Endothelial cell of umbilical vein (primary cell): ENCODE data around the gene LIMCH1. TPM values are rescaled to one million over a fixed set of nuclear protein-coding genes. Genes with fewer than 3 reads are reported as not detected.
A peak's percentile ranks its signal among the peaks of the same experiment; 100 is the strongest.

ENCODE experiments used
- BruUV-seq: library from RNA; stranded (reverse); fragments of 400-500 nt; replicated peaks from 2 replicates; lab custom pipeline; 2021; lab: Mats Ljungman, UMichigan
- CTCF ChIA-PET: fragments of 300-600, 350-600 bp; sonication (Branson Sonifier 250); formaldehyde crosslinking; loops from one replicate; lab custom pipeline; 2021; ENCODE audit warnings: antibody characterized with exemption, inconsistent platforms; lab: Charles Lee
- POLR2A ChIA-PET: fragments of 300-600, 350-600 bp; sonication (Branson Sonifier 250); formaldehyde crosslinking; loops from one replicate; lab custom pipeline; 2021; ENCODE audit warnings: antibody characterized with exemption, inconsistent platforms; lab: Charles Lee
- DNase-seq: peaks from one replicate; pipeline ENCODE4 v3.0.0-alpha.2; 2011; ENCODE audit warnings: low read depth, low spot score
- FAIRE-seq: peaks from 2 replicates; lab custom pipeline; 2011; peaks lifted over from hg19 to GRCh38; lab: Jason Lieb, UNC
- H2AFZ ChIP-seq: 2 replicates; pipeline ENCODE4 v1.6.0; 2012; ENCODE audit warnings: low read depth, low read length, control low read depth, inconsistent platforms
- H3K27ac ChIP-seq: 2 replicates; pipeline ENCODE4 v1.5.1; 2011; ENCODE audit warnings: low read depth, mild to moderate bottlenecking, control low read depth, low read length, moderate library complexity; ENCODE audit not compliant: insufficient read depth
- H3K27me3 ChIP-seq, 2 experiments: 2 replicates each; pipeline versions ENCODE4 v1.6.0 to v1.6.1; 2011; ENCODE audit warnings: low read length in 2 of 2, mixed read lengths in 1 of 2; ENCODE audit not compliant: control insufficient read depth in 2 of 2, insufficient read depth in 2 of 2
- H3K36me3 ChIP-seq, 2 experiments: 2 replicates in 1 of 2; 3 replicates in 1 of 2; pipeline ENCODE4 v1.5.1; 2011; ENCODE audit warnings: low read length in 2 of 2, mild to moderate bottlenecking in 1 of 2, moderate library complexity in 1 of 2; ENCODE audit not compliant: control insufficient read depth in 2 of 2, insufficient read depth in 2 of 2; ENCODE audit errors: extremely low read depth in 1 of 2
- H3K4me1 ChIP-seq: 3 replicates; pipeline ENCODE4 v1.5.1; 2011; ENCODE audit warnings: mild to moderate bottlenecking, low read length; ENCODE audit not compliant: control insufficient read depth, insufficient read depth; ENCODE audit errors: extremely low read depth
- H3K4me2 ChIP-seq: 2 replicates; pipeline ENCODE4 v1.6.1; 2011; ENCODE audit warnings: low read length, control low read depth, mixed read lengths; ENCODE audit not compliant: insufficient read depth
- H3K4me3 ChIP-seq, 3 experiments: fragments of 200-600 bp in 1 of 3; sonication (generic), shearing (Covaris generic) in 1 of 3; replicated peaks in 1 of 3; 2 replicates each; pipeline ENCODE4 v1.5.1; 2011 to 2016; ENCODE audit warnings: control low read depth in 3 of 3, low read length in 3 of 3, mild to moderate bottlenecking in 2 of 3, inconsistent platforms in 1 of 3, low read depth in 1 of 3, moderate library complexity in 1 of 3; ENCODE audit not compliant: insufficient read depth in 1 of 3
- H3K79me2 ChIP-seq: 2 replicates; pipeline ENCODE4 v1.6.0; 2012; ENCODE audit warnings: low read length, inconsistent platforms; ENCODE audit not compliant: control insufficient read depth, insufficient read depth
- H3K9ac ChIP-seq: replicated peaks from 2 replicates; pipeline ENCODE3; 2011; ENCODE audit warnings: low read length, control low read depth; ENCODE audit not compliant: insufficient read depth; ENCODE audit errors: extremely low read depth
- H3K9me1 ChIP-seq: replicated peaks from 3 replicates; pipeline ENCODE4 v1.6.0; 2011; ENCODE audit warnings: mild to moderate bottlenecking, low read length; ENCODE audit not compliant: control insufficient read depth, insufficient read depth; ENCODE audit errors: extremely low read depth
- H3K9me3 ChIP-seq: replicated peaks from 2 replicates; pipeline ENCODE4 v1.5.1; 2012; ENCODE audit warnings: low read length, inconsistent platforms; ENCODE audit not compliant: control insufficient read depth, insufficient read depth
- H4K20me1 ChIP-seq: replicated peaks from 2 replicates; pipeline ENCODE3; 2011; ENCODE audit warnings: mild to moderate bottlenecking, low read length; ENCODE audit not compliant: control insufficient read depth, insufficient read depth; ENCODE audit errors: extremely low read depth
- EZH2 ChIP-seq: IDR thresholded peaks from 2 replicates; pipeline ENCODE4 v1.6.1; 2012; ENCODE audit warnings: borderline replicate concordance, low read depth, mild to moderate bottlenecking, moderate library complexity, low read length, inconsistent platforms; ENCODE audit not compliant: severe bottlenecking
- MAX ChIP-seq: IDR thresholded peaks from 2 replicates; pipeline ENCODE4 v1.6.1; 2011; ENCODE audit not compliant: insufficient read depth, insufficient read length
- dilution Hi-C: fragments of 300-500 bp; cut with MboI; formaldehyde crosslinking; loops from one replicate; pipeline ENCODE4 v1.15.0; 2019; ENCODE audit warnings: low sequenced_read_pairs; ENCODE audit not compliant: extremely low pct_ligation_motif_present
- intact Hi-C: fragments of 100-400 bp; cut with micrococcal nuclease; formaldehyde crosslinking; loops from one replicate; pipeline ENCODE4 v1.10.0; 2022
- polyA plus RNA-seq, 4 experiments: library from polyadenylated mRNA; depleted of rRNA in 3 of 4; stranded (reverse) in 3 of 4; unstranded in 1 of 4; fragments of >200 nt; gene quantifications; 2 replicates each; pipeline versions ENCODE4 v1.2.1 to v1.2.3, GENCODE V29; 2011 to 2012; ENCODE audit warnings: missing spikeins in 1 of 4
- total RNA-seq: library from RNA; stranded (reverse); gene quantifications from 2 replicates; pipeline ENCODE4 v1.2.3, GENCODE V29; 2021

The LIMCH1 gene
- total and polyA plus RNA-seq, 2 donors (not counting 3 experiments of a cell fraction or from before 2014, with no cell fraction given), result 14.3 to 32.8 TPM

GRCh38 chr4:41747230-41748055, 209.5 kb downstream of the LIMCH1 start:
- H3K27me3 ChIP-seq, result peaks cover 91 to 96% of the 10 kb centered on the region in 2 experiments
- H3K36me3 ChIP-seq, result no peaks in the 10 kb centered on the region
- no peak for DNase-seq
- ChIA-PET POLR2A (no interaction called here), CTCF (no interaction called here)
- intact Hi-C loops (loop anchor here (5.0 kb wide), 1 partner anchor 135 kb away; no protein-coding TSS in a partner anchor), dilution Hi-C loops (no loop called here)
- FAIRE-seq, result no peak
- H3K9me3 ChIP-seq, result no peaks in the 10 kb centered on the region
- H3K79me2 ChIP-seq, result no peaks in the 10 kb centered on the region
- TF ChIP-seq MAX (no peak), EZH2 (peak; percentile 25)
- H3K4me1 ChIP-seq, result no peaks in the 10 kb centered on the region
- no TSS peak for BruUV-seq
- no peak overlapping the region for H3K4me3 ChIP-seq
- no peaks in the 10 kb centered on the region for H3K9me1 ChIP-seq
- no peak overlapping the region for H2AFZ ChIP-seq
- no peak overlapping the region for H3K4me2 ChIP-seq
- H3K27ac ChIP-seq, result no peak overlapping the region
- H4K20me1 ChIP-seq, result no peaks in the 10 kb centered on the region
- H3K9ac ChIP-seq, result no peak overlapping the region

- FAIRE-seq (no peak), DNase-seq (no peak)
- Histone ChIP-seq H3K27ac (no peak overlapping the region), H3K9me1 (no peaks in the 10 kb centered on the region), H4K20me1 (no peaks in the 10 kb centered on the region), H3K36me3 (no peaks in the 10 kb centered on the region), H2AFZ (no peak overlapping the region), H3K9me3 (no peaks in the 10 kb centered on the region), H3K4me2 (no peak overlapping the region), H3K27me3 (peaks cover 91 to 99% of the 10 kb centered on the region in 2 experiments), H3K9ac (no peak overlapping the region), H3K4me1 (no peaks in the 10 kb centered on the region), H3K4me3 (no peak overlapping the region), H3K79me2 (no peaks in the 10 kb centered on the region)
- dilution Hi-C loops, result no loop called here
- ChIA-PET CTCF (no interaction called here), POLR2A (no interaction called here)
- TF ChIP-seq EZH2, result peak; percentile 64
- no peak for TF ChIP-seq MAX
- no TSS peak for BruUV-seq
- intact Hi-C loops, result loop anchor here (5.0 kb wide), 1 partner anchor 134 kb away; no protein-coding TSS in a partner anchor
Measured at GRCh38 chr4:41748074-41748570, 210.2 kb downstream of the LIMCH1 start.
